HepG2 (cell line): ENCODE measurements around the gene ZKSCAN2. TPM values are rescaled to one million over a fixed set of nuclear protein-coding genes. Genes with fewer than 3 reads are reported as not detected.

Source experiments
- CHD4 ChIP-seq: fragments of 200-600 bp; sonication (generic); IDR thresholded peaks from 2 replicates; pipeline ENCODE4 v1.7.0; 2017; ENCODE audit warnings: mild to moderate bottlenecking, low read length, borderline replicate concordance
- FOSL2 ChIP-seq: sonication (generic); formaldehyde crosslinking; IDR thresholded peaks from 2 replicates; pipeline ENCODE4 v1.4.0; 2020; ENCODE audit warnings: missing genetic modification reagents
- FOXA1 ChIP-seq, 2 experiments: fragments of 450-650 bp in 1 of 2; sonication (generic) in 1 of 2; formaldehyde crosslinking in 1 of 2; IDR thresholded peaks; 2 replicates each; pipeline versions ENCODE4 v1.4.0 to v1.6.1; 2016 to 2020; ENCODE audit warnings: missing genetic modification reagents in 1 of 2
- HHEX ChIP-seq: IDR thresholded peaks from 2 replicates; pipeline ENCODE4 v1.6.1; 2016; ENCODE audit warnings: control low read depth
- JUNB ChIP-seq: sonication (generic); formaldehyde crosslinking; IDR thresholded peaks from 2 replicates; pipeline ENCODE4 v1.8.0; 2022; ENCODE audit warnings: missing genetic modification reagents, mild to moderate bottlenecking, borderline replicate concordance
- LBX2 ChIP-seq: sonication (generic); formaldehyde crosslinking; IDR thresholded peaks from 2 replicates; pipeline ENCODE4 v1.5.0; 2020; ENCODE audit warnings: missing genetic modification reagents, mild to moderate bottlenecking, borderline replicate concordance
- NFIC ChIP-seq: IDR thresholded peaks from 2 replicates; pipeline ENCODE4 v1.6.1; 2012; ENCODE audit warnings: mild to moderate bottlenecking, low read length, inconsistent platforms
- NR2F6 ChIP-seq, 2 experiments: IDR thresholded peaks; 2 replicates each; pipeline ENCODE4 v1.6.1; 2016; ENCODE audit warnings: antibody characterized with exemption in 1 of 2, mild to moderate bottlenecking in 1 of 2
- RARA ChIP-seq: IDR thresholded peaks from 2 replicates; pipeline ENCODE4 v1.6.1; 2016; ENCODE audit warnings: missing genetic modification reagents, missing compliant biosample characterization
- SKI ChIP-seq: fragments of 450-650 bp; IDR thresholded peaks from one replicate; pipeline ENCODE4 v1.6.1; 2018; ENCODE audit warnings: mild to moderate bottlenecking; ENCODE audit not compliant: partially characterized antibody
- TBX2 ChIP-seq: sonication (generic); formaldehyde crosslinking; IDR thresholded peaks from 2 replicates; pipeline ENCODE4 v1.5.0; 2020; ENCODE audit warnings: missing genetic modification reagents, mild to moderate bottlenecking, borderline replicate concordance
- ZBTB38 ChIP-seq: sonication (generic); formaldehyde crosslinking; IDR thresholded peaks from 2 replicates; pipeline ENCODE4 v1.5.1; 2020; ENCODE audit warnings: mild to moderate bottlenecking, missing genetic modification reagents
- ZNF609 ChIP-seq: sonication (generic); formaldehyde crosslinking; IDR thresholded peaks from 2 replicates; pipeline ENCODE4 v1.4.0; 2020; ENCODE audit warnings: mild to moderate bottlenecking, missing genetic modification reagents, borderline replicate concordance
- ZNF792 ChIP-seq: IDR thresholded peaks from 2 replicates; pipeline ENCODE4 v1.6.1; 2016
- polyA plus RNA-seq, 8 experiments: library from polyadenylated mRNA; depleted of rRNA in 3 of 8; stranded (reverse) in 7 of 8; unstranded in 1 of 8; fragments of >200 nt; fragmentation: Illumina TruSeq in 4 of 8; extraction: Trizol in 4 of 8; gene quantifications; 2 replicates each; pipeline versions ENCODE4 v1.2.1 to v1.2.3, GENCODE V29; 2011 to 2016; ENCODE audit warnings: low read depth in 4 of 8, missing spikeins in 1 of 8, mixed read lengths in 1 of 8; ENCODE audit not compliant: insufficient read depth in 1 of 8
- total RNA-seq, 5 experiments: library from RNA; depleted of rRNA; stranded (reverse); fragments of >200 nt; fragmentation: Illumina TruSeq; extraction: Trizol; gene quantifications; 2 replicates each; pipeline ENCODE4 v1.2.3, GENCODE V29; 2016; ENCODE audit warnings: low read depth in 1 of 5
- TF ChIP-seq, protein P1 (sequence below): sonication (generic); formaldehyde crosslinking; IDR thresholded peaks from 2 replicates; pipeline ENCODE4 v1.5.0; 2020; ENCODE audit warnings: mild to moderate bottlenecking, missing genetic modification reagents
- TF ChIP-seq, protein P2 (sequence below): sonication (generic); formaldehyde crosslinking; conservative IDR thresholded peaks from 2 replicates; pipeline ENCODE4 v1.4.0; 2020; ENCODE audit warnings: mild to moderate bottlenecking, missing genetic modification reagents, moderate library complexity

Gene ZKSCAN2
- total and polyA plus RNA-seq, 2 of the 13 experiments (the other 11 are each of a cell fraction or from before 2014, with no cell fraction given): 4.2 to 11.1 TPM

GRCh38 chr16:25298165-25298872 lies 40.7 kb upstream of the ZKSCAN2 start (continued):
- TF ChIP-seq ZNF609 (CRISPR knock-in tag) (peak; percentile 91), LBX2 (CRISPR knock-in tag) (no peak), TBX2 (CRISPR knock-in tag) (peak; percentile 24; the same call in 1 of the 2 replicates), FOXA1 (IDR thresholded peaks at IDR 0.05) (peak; percentile 54; the same call in 1 of the 2 replicates), FOXA1 (CRISPR knock-in tag; IDR thresholded peaks at IDR 0.05) (peak; percentile 54), RARA (CRISPR knock-in tag) (peak; percentile 37; the same call in 1 of the 2 replicates), NFIC (peak; percentile 39; the same call in 1 of the 2 replicates), ZBTB38 (CRISPR knock-in tag) (no peak), JUNB (CRISPR knock-in tag) (0 out of 2 replicates have a peak, but pooled peaks have one; percentile 34), FOSL2 (peak; percentile 73), NR2F6 (IDR thresholded peaks at IDR 0.05) (peak; percentile 59; the same call in 1 of the 2 replicates), NR2F6 (CRISPR knock-in tag; IDR thresholded peaks at IDR 0.05) (no peak), HHEX (CRISPR knock-in tag) (peak; percentile 97), ZNF792 (no peak), CHD4 (no peak), SKI (peak; percentile 67)
- TF ChIP-seq, protein P1, sequence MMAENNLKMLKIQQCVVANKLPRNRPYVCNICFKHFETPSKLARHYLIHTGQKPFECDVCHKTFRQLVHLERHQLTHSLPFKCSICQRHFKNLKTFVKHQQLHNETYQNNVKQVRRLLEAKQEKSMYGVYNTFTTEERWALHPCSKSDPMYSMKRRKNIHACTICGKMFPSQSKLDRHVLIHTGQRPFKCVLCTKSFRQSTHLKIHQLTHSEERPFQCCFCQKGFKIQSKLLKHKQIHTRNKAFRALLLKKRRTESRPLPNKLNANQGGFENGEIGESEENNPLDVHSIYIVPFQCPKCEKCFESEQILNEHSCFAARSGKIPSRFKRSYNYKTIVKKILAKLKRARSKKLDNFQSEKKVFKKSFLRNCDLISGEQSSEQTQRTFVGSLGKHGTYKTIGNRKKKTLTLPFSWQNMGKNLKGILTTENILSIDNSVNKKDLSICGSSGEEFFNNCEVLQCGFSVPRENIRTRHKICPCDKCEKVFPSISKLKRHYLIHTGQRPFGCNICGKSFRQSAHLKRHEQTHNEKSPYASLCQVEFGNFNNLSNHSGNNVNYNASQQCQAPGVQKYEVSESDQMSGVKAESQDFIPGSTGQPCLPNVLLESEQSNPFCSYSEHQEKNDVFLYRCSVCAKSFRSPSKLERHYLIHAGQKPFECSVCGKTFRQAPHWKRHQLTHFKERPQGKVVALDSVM (CRISPR knock-in tag): no peak
- TF ChIP-seq, protein P2, sequence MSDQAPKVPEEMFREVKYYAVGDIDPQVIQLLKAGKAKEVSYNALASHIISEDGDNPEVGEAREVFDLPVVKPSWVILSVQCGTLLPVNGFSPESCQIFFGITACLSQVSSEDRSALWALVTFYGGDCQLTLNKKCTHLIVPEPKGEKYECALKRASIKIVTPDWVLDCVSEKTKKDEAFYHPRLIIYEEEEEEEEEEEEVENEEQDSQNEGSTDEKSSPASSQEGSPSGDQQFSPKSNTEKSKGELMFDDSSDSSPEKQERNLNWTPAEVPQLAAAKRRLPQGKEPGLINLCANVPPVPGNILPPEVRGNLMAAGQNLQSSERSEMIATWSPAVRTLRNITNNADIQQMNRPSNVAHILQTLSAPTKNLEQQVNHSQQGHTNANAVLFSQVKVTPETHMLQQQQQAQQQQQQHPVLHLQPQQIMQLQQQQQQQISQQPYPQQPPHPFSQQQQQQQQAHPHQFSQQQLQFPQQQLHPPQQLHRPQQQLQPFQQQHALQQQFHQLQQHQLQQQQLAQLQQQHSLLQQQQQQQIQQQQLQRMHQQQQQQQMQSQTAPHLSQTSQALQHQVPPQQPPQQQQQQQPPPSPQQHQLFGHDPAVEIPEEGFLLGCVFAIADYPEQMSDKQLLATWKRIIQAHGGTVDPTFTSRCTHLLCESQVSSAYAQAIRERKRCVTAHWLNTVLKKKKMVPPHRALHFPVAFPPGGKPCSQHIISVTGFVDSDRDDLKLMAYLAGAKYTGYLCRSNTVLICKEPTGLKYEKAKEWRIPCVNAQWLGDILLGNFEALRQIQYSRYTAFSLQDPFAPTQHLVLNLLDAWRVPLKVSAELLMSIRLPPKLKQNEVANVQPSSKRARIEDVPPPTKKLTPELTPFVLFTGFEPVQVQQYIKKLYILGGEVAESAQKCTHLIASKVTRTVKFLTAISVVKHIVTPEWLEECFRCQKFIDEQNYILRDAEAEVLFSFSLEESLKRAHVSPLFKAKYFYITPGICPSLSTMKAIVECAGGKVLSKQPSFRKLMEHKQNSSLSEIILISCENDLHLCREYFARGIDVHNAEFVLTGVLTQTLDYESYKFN: peak; percentile 47; the same call in 1 of the 2 replicates
